Upper lobe of left lung (tissue), 6 donors: ENCODE measurements around the gene CLN6. TPM values are rescaled to one million over a fixed set of nuclear protein-coding genes. Genes with fewer than 3 reads are reported as not detected.
A peak's percentile ranks its signal among the peaks of the same experiment; 100 is the strongest.
"Not testable (repeated sequence)": the region's sequence is repeated elsewhere in the genome, so short reads cannot be mapped to it uniquely, and the experiment has no call there.

Experiments
- ATAC-seq, 2 donors: fragments of 200-7000 bp; cut with Tn5 transposase; one replicate each; pipeline ENCODE4 v1.9.1; 2022; ENCODE audit warnings: mild to moderate bottlenecking in 2 of 2, moderate library complexity in 2 of 2; ENCODE audit not compliant: low FRiP score in 2 of 2
- DNase-seq, 2 donors: peaks; one replicate each; pipeline ENCODE4 v3.0.0-alpha.2; 2019 to 2020
- H3K27ac ChIP-seq, 4 donors: fragments of 200-600 bp; sonication (generic); one replicate each; pipeline ENCODE4 v1.5.1; 2016 to 2019
- H3K27me3 ChIP-seq, 4 donors: fragments of 200-600 bp; sonication (generic); one replicate each; pipeline ENCODE4 v1.5.1; 2017 to 2019
- H3K36me3 ChIP-seq, 4 donors: fragments of 200-600 bp; sonication (generic); one replicate each; pipeline ENCODE4 v1.5.1; 2016 to 2019
- H3K4me1 ChIP-seq, 4 donors: fragments of 200-600 bp; sonication (generic); one replicate each; pipeline ENCODE4 v1.5.1; 2018 to 2019
- H3K4me3 ChIP-seq, 4 donors: fragments of 200-600 bp; sonication (generic); one replicate each; pipeline ENCODE4 v1.5.1; 2017 to 2019; ENCODE audit warnings: mild to moderate bottlenecking in 2 of 4, moderate library complexity in 1 of 4
- H3K9me3 ChIP-seq, 4 donors: fragments of 200-600 bp; sonication (generic); one replicate each; pipeline ENCODE4 v1.5.1; 2018 to 2019
- CTCF ChIP-seq, 6 experiments: fragments of 450-650 bp in 4 of 6; fragments of 200-600 bp in 2 of 6; sonication (generic) in 2 of 6; IDR thresholded peaks; one replicate each; pipeline ENCODE4 v1.5.1; 2016 to 2019; ENCODE audit warnings: antibody characterized with exemption in 6 of 6
- EP300 ChIP-seq, 4 donors: sonication (generic); formaldehyde crosslinking; IDR thresholded peaks; one replicate each; pipeline ENCODE4 v1.5.1; 2017; ENCODE audit warnings: antibody characterized with exemption in 4 of 4, control low read depth in 2 of 4
- POLR2A ChIP-seq, 4 donors: fragments of 450-650 bp; IDR thresholded peaks; one replicate each; pipeline ENCODE4 v1.5.1; 2016 to 2017; ENCODE audit warnings: antibody characterized with exemption in 4 of 4, mild to moderate bottlenecking in 2 of 4
- POLR2AphosphoS5 ChIP-seq, 2 donors: sonication (generic); formaldehyde crosslinking; IDR thresholded peaks; one replicate each; pipeline ENCODE4 v1.5.1; 2017; ENCODE audit warnings: antibody characterized with exemption in 2 of 2
- WGBS, 2 donors: methylation state at CpG; one replicate each; pipeline ENCODE4 v1.1.5; 2017 to 2018; 5-methylcytosine and 5-hydroxymethylcytosine counted together
- total RNA-seq, 6 donors: library from RNA; depleted of rRNA in 4 of 6; stranded (reverse); fragments of >200 nt in 4 of 6; gene quantifications; one replicate each; pipeline versions ENCODE4 v1.1.0 to v1.2.1, GENCODE V29; 2016 to 2021
- donor health status: DM: no; HTN: no; CAD: no; lungs with moderate emphysema.
- donor health status: DM: no; HTN: yes; CAD: no; lungs with severe emphysema.

Gene CLN6
- total RNA-seq, 6 donors from 2014 or later = 19.4 to 48.3 (median 28.7) TPM

- peaks cover 14 to 29% (median 18%) of the 10 kb centered on the region in 4 donors for H3K4me1 ChIP-seq
- no peaks in the 10 kb centered on the region for H3K27me3 ChIP-seq
- H3K9me3 ChIP-seq = no peaks in the 10 kb centered on the region
- no peak for TF ChIP-seq POLR2AphosphoS5 (IDR thresholded peaks at IDR 0.05)
- no peak for TF ChIP-seq CTCF (IDR thresholded peaks at IDR 0.05)
- no peaks in the 10 kb centered on the region for H3K36me3 ChIP-seq
- ATAC-seq (peak in 1 of 2 donors; percentile 30), DNase-seq (no peak)
- peak overlapping the region; percentile 62 to 99 (median 74) for H3K4me3 ChIP-seq
- WGBS, 2 donors = 0 to 1% methylated on average over 18 to 23 of the region's 39 CpGs
- peak overlapping the region; percentile 62 to 86 (median 78) for H3K27ac ChIP-seq
Observed at GRCh38 chr15:68228971-68229385, 550 bp downstream of the CLN6 start.

DNA sequence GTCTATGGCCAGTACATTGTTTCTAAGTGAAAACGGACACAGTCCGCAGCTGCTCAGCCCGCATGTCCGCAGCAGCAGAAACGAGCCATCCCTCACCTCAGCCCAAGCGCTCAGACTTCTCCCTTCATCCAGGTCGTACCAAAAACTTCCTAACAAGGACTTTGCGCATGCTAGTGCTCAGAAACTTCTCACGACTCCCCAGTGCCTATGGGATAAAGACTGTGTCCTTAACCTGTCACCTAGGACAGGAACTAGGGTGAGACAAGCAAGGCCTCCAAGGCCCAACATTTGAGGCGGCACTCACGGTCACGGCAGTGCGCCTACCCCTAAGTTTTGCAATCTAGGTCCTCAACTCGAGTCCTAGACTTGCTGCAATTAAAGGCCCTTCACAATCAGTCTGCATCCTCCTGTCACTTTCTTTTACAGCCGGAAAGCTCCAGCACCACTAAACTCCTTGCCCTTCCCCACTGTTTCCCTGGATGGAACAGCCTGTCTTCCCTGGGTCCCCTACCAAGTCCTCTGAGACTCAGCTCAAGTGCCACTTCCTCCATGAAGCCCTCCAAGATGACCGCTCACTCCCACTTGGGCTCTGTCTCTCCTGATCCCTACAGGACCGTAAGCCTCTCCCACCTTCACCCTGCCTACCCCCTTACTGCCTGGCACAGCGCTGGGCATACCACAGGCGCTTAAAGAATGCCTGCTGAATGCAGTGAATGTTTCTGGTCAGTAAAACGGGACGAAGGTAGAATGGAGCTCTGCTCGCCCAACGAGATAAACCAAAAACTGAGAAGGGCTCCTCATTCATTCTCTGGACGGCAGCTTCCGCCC is 1.2 kb downstream of the CLN6 start:
- Histone ChIP-seq H3K4me1 (peaks cover 14 to 29% (median 18%) of the 10 kb centered on the region in 4 donors), H3K9me3 (no peaks in the 10 kb centered on the region), H3K27ac (peak overlapping the region in 3 of 4 donors; percentile 74 to 86 (median 83)), H3K4me3 (peak overlapping the region; percentile 62 to 99 (median 74)), H3K27me3 (no peaks in the 10 kb centered on the region), H3K36me3 (no peaks in the 10 kb centered on the region)
- DNase-seq = no peak
- ATAC-seq = no peak
- 36 to 40% methylated on average over 25 of the region's 25 CpGs for WGBS, 2 donors
- no peak for TF ChIP-seq POLR2A (IDR thresholded peaks at IDR 0.05)

- no peaks in the 10 kb centered on the region for H3K36me3 ChIP-seq
- H3K4me3 ChIP-seq = peak overlapping the region in 2 of 4 donors; percentile 80 to 99
- no peaks in the 10 kb centered on the region for H3K27me3 ChIP-seq
- no peak for DNase-seq
- peak overlapping the region in 1 of 4 donors; percentile 83 for H3K27ac ChIP-seq
- ATAC-seq = no peak
- H3K9me3 ChIP-seq = no peaks in the 10 kb centered on the region
- H3K4me1 ChIP-seq = peaks cover 14 to 29% (median 18%) of the 10 kb centered on the region in 4 donors
- WGBS, 2 donors = 78 to 82% methylated on average over 6 to 9 of the region's 9 CpGs
- TF ChIP-seq POLR2AphosphoS5 (IDR thresholded peaks at IDR 0.05) (no peak), POLR2A (IDR thresholded peaks at IDR 0.05) (no peak), CTCF (IDR thresholded peaks at IDR 0.05) (no peak), EP300 (IDR thresholded peaks at IDR 0.05) (no peak)
Observed at GRCh38 chr15:68227643-68228142, 1.8 kb downstream of the CLN6 start.

GRCh38 chr15:68225442-68225841 is 4.1 kb downstream of the CLN6 start:
- not testable (repeated sequence) for H3K27me3 ChIP-seq, DNase-seq, H3K4me3 ChIP-seq, H3K36me3 ChIP-seq, ATAC-seq, H3K9me3 ChIP-seq, H3K27ac ChIP-seq
- 94% methylated on average over 4 of the region's 4 CpGs for WGBS, 2 donors
- H3K4me1 ChIP-seq = peaks cover 14 to 27% (median 17%) of the 10 kb centered on the region in 4 donors

DNA sequence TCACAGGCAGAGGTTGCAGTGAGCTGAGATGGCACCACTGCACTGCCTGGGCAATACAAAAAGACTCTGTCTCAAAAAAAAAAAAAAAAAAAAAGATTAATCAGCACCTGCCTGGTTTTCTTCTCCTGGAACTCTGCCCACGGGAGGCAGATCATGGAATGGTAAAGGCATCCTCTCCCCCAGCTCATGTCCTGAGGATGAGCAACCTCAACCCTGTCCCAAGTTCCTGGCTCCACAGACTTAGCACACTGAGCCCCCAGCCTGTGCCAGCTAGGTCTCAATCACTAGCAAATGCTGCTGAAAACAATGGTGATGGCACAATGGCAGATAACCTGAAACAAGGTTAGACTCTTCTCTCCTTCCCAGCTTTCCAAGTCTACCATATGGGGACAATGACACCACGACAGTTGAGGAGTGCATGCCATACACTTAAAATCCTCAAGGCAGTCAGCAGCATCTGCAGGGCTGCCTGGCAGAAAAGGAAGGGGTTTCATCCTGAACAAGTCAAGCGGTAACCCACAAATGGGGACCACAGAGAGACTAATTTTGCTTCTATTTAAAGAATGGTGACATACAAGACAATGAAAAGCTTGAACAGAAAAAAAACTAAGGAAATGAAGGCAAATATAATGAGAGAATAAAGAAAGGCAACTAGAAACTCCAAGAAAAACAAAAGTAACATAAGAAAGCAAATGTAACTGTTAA is 4.8 kb downstream of the CLN6 start:
- Histone ChIP-seq H3K27me3 (no peaks in the 10 kb centered on the region), H3K36me3 (no peaks in the 10 kb centered on the region), H3K4me1 (peaks cover 10 to 21% (median 12%) of the 10 kb centered on the region in 4 donors), H3K4me3 (no peak overlapping the region), H3K9me3 (no peaks in the 10 kb centered on the region), H3K27ac (no peak overlapping the region)
- no peak for DNase-seq
- no peak for TF ChIP-seq EP300 (IDR thresholded peaks at IDR 0.05)
- TF ChIP-seq POLR2A (IDR thresholded peaks at IDR 0.05) = no peak
- TF ChIP-seq CTCF (IDR thresholded peaks at IDR 0.05) = no peak
- TF ChIP-seq POLR2AphosphoS5 (IDR thresholded peaks at IDR 0.05) = no peak
- WGBS, 2 donors = 61 to 71% methylated on average over 3 of the region's 3 CpGs
- ATAC-seq = no peak
